Vagina (tissue), 2 donors: ENCODE results near the gene FAM53B. TPM values are rescaled to one million over a fixed set of nuclear protein-coding genes. Genes with fewer than 3 reads are reported as not detected.

ENCODE experiments used
- DNase-seq, 2 donors: peaks; one replicate each; pipeline ENCODE4 v3.0.0-alpha.2; 2017; ENCODE audit errors: extremely low spot score in 2 of 2
- H3K27ac ChIP-seq: fragments of 200-600 bp; sonication (generic); one replicate; pipeline ENCODE4 v1.5.1; 2019
- H3K27me3 ChIP-seq: fragments of 200-600 bp; sonication (generic); one replicate; pipeline ENCODE4 v1.5.1; 2019
- H3K36me3 ChIP-seq, 2 donors: fragments of 200-600 bp; sonication (generic); one replicate each; pipeline ENCODE4 v1.5.1; 2017 to 2019
- H3K4me1 ChIP-seq: fragments of 200-600 bp; sonication (generic); one replicate; pipeline ENCODE4 v1.5.1; 2019
- H3K4me3 ChIP-seq, 2 donors: fragments of 200-600 bp; sonication (generic); 1 replicate in 1 of 2; 2 replicates in 1 of 2; pipeline ENCODE4 v1.5.1; 2016 to 2019
- H3K9me3 ChIP-seq: fragments of 200-600 bp; sonication (generic); one replicate; pipeline ENCODE4 v1.5.1; 2019
- POLR2A ChIP-seq, 2 donors: fragments of 450-650 bp; IDR thresholded peaks; one replicate each; pipeline ENCODE4 v1.6.1; 2017; ENCODE audit warnings: antibody characterized with exemption in 2 of 2, mild to moderate bottlenecking in 2 of 2, moderate library complexity in 2 of 2
- POLR2AphosphoS5 ChIP-seq, 2 donors: sonication (generic); formaldehyde crosslinking; IDR thresholded peaks; one replicate each; pipeline ENCODE4 v1.9.0; 2017; ENCODE audit warnings: antibody characterized with exemption in 2 of 2, mild to moderate bottlenecking in 2 of 2, low read depth in 1 of 2; ENCODE audit not compliant: insufficient read depth in 1 of 2
- intact Hi-C: fragments of 100-400 bp; cut with DNase I; formaldehyde crosslinking; loops from one replicate; pipeline ENCODE4 v1.15.1; 2023
- total RNA-seq: library from RNA; depleted of rRNA; stranded (reverse); fragments of >200 nt; gene quantifications from one replicate; pipeline ENCODE4 v1.2.3, GENCODE V29; 2016
- TF ChIP-seq, protein P1 (sequence below), 3 experiments: fragments of 450-650 bp in 2 of 3; fragments of 200-600 bp in 1 of 3; sonication (generic) in 1 of 3; IDR thresholded peaks; one replicate each; pipeline ENCODE4 v1.5.1; 2017 to 2019; ENCODE audit warnings: antibody characterized with exemption in 3 of 3, mild to moderate bottlenecking in 2 of 3, moderate library complexity in 2 of 3

FAM53B gene
- total RNA-seq, 1 donor from 2014 or later: 35.1 TPM

DNA sequence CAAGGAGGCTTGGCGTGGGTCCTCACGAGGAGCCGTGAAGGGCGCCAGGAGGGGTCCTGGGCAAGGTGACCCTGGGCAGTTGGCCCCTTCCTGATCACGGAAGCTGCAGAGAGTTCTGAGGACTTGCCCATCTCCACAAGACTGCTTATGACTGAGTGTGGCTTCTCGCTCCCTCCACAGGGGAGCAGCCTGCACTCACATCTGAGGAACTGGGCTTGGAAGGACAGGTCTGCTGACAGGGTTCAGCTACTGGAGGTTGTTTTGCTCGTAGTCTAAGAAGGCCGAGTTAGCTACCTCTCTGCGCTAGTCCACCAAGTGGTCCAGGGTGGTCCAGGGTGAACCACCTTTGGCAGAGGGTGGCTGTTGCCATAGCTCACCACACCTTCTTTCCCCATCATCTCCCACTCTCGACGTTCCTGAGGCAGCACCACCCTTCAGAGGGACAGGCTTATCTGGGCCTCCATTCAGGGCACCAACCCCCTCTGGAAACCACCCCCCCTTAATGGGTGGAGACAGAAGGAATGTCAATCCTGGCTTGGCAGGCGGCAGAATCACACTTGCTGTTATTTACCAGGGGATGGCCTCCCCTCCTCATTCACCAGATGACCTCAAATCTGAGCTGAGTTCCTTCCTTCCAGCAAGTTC, 38.2 kb downstream of the FAM53B start:
- DNase-seq: no peak
- TF ChIP-seq POLR2A (IDR thresholded peaks at IDR 0.05): no peak
- TF ChIP-seq POLR2AphosphoS5 (IDR thresholded peaks at IDR 0.05; ENCODE audit: insufficient read depth in 1 of 2, low read depth in 1 of 2): no peak
- TF ChIP-seq, protein P1, sequence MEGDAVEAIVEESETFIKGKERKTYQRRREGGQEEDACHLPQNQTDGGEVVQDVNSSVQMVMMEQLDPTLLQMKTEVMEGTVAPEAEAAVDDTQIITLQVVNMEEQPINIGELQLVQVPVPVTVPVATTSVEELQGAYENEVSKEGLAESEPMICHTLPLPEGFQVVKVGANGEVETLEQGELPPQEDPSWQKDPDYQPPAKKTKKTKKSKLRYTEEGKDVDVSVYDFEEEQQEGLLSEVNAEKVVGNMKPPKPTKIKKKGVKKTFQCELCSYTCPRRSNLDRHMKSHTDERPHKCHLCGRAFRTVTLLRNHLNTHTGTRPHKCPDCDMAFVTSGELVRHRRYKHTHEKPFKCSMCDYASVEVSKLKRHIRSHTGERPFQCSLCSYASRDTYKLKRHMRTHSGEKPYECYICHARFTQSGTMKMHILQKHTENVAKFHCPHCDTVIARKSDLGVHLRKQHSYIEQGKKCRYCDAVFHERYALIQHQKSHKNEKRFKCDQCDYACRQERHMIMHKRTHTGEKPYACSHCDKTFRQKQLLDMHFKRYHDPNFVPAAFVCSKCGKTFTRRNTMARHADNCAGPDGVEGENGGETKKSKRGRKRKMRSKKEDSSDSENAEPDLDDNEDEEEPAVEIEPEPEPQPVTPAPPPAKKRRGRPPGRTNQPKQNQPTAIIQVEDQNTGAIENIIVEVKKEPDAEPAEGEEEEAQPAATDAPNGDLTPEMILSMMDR (IDR thresholded peaks at IDR 0.05): no peak
- Histone ChIP-seq H3K36me3 (peaks cover 0 to 15% of the 10 kb centered on the region in 2 donors), H3K27ac (peak overlapping the region; percentile 81), H3K4me1 (peaks cover 100% of the 10 kb centered on the region), H3K27me3 (no peaks in the 10 kb centered on the region), H3K9me3 (no peaks in the 10 kb centered on the region), H3K4me3 (no peak overlapping the region)
- intact Hi-C loops: no loop called here

DNA sequence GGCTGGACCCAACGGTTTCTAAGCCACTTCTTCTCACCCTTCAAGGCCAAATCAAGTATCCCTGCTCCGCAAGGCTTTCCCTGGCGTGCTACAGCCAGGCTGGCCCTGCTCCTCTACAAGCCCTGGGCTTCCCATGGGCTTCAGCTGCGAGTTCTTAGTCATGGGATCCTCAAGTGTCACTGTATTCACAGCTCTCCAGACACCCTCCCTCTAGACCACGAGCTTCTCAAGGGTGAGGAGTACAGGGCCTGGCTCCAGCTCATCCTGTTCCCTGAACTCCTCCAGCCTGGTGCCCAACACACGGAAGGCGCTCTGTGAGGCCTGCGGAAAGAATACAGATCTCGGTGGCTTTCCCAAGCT, 38.8 kb downstream of the FAM53B start:
- TF ChIP-seq POLR2AphosphoS5 (IDR thresholded peaks at IDR 0.05; ENCODE audit: insufficient read depth in 1 of 2, low read depth in 1 of 2): peak in 1 of 2 donors; percentile 15
- TF ChIP-seq, protein P1 (IDR thresholded peaks at IDR 0.05): no peak
- Histone ChIP-seq H3K36me3 (peaks cover 0 to 15% of the 10 kb centered on the region in 2 donors), H3K4me1 (peaks cover 100% of the 10 kb centered on the region), H3K27ac (peak overlapping the region; percentile 81), H3K9me3 (no peaks in the 10 kb centered on the region), H3K4me3 (no peak overlapping the region), H3K27me3 (no peaks in the 10 kb centered on the region)
- DNase-seq: no peak
- intact Hi-C loops: no loop called here

DNA sequence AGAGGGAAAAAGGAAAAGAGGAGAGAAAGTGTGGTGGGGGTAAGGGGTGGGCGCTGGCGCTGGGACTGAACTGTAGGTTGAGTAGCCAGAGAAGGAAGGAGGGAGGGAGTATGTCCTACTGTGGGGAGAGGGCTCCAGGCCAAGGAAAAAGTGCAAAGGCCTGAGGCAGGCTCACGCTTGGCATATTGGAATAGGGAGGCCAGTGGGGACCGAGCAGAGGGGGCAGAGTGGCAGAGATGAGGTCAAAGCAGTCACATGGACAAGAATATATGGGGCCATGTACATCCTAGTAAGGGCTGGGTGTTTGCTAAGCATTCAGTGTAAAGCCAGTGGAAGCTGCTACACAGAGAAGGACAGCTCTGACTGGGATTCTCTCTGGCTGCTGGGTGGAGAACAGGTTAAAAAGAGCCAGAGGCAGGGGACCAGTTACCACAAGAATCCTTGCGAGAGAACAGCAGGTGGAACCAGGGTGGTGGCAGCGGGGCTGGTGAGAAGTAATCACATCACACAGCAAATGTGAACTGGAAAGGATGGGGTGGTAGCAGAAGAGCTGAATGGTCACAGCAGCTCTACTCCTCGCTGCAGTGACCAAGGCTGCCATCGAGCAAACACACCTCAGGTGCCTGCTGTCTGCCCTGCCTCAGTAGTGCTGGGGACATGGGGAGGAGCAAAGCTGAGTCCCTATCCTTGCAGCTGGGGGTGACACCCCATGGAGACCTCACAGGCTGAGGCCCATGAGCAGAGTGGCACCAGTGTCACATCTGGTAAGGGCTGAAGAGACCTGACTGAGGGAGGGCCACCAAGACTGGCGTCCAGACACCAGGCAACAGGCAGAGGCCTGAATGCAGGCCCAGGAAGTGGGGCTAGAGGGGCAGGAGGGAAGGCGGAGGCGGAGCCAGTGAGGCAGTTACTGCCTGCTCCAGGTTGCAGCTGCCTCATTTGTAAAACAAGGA, 39.5 kb downstream of the FAM53B start:
- H3K4me3 ChIP-seq: no peak overlapping the region
- intact Hi-C loops: loop anchor here (5.0 kb wide), 1 partner anchor 38 kb away; the partner anchor contains the start of gene FAM53B

DNA sequence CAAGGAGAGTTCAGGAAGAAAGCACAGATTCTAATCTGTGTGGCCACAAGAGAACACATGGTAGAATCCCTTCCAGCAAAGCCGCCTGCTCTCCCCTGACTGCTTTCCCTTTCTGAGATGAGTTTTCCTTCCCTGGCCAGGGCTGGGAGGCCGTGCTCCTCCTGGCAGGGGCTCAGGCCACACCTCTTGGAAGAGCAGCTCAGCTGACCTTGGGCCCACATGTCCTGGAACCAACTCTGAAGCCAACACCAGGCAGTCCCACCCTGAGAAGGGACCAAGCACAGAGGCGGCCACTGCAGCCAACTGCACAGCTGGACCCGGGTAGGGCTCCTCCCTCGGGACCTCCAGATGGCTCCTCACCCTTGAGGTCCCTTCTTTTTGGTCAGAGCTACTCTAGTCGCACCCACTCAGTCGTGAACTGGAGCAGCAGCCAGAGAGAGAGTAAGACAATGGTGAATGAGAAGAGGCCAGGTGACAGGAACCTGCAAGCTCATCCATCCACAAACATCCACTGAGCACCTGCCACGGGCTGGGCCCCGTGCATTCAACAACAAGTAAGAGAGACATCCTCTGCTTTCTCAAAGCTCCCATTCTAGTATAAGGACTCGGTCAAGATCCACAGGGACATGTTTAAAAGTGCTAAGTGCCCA, 40.3 kb downstream of the FAM53B start:
- Histone ChIP-seq H3K9me3 (no peaks in the 10 kb centered on the region), H3K27me3 (no peaks in the 10 kb centered on the region), H3K4me3 (no peak overlapping the region), H3K36me3 (peaks cover 0 to 15% of the 10 kb centered on the region in 2 donors), H3K27ac (peak overlapping the region; percentile 81), H3K4me1 (peaks cover 99% of the 10 kb centered on the region)
- intact Hi-C loops: loop anchor here (5.0 kb wide), 1 partner anchor 38 kb away; the partner anchor contains the start of gene FAM53B
- peak; percentile 55 to 57 for TF ChIP-seq POLR2AphosphoS5 (IDR thresholded peaks at IDR 0.05; ENCODE audit: insufficient read depth in 1 of 2, low read depth in 1 of 2)
- TF ChIP-seq, protein P1 (IDR thresholded peaks at IDR 0.05): no peak
- no peak for DNase-seq

More for the DNA sequence above, 39.5 kb downstream of the FAM53B start:
- Histone ChIP-seq H3K4me1 (peaks cover 100% of the 10 kb centered on the region), H3K27me3 (no peaks in the 10 kb centered on the region), H3K27ac (peak overlapping the region; percentile 81), H3K9me3 (no peaks in the 10 kb centered on the region), H3K36me3 (peaks cover 0 to 15% of the 10 kb centered on the region in 2 donors)
- DNase-seq: no peak
- no peak for TF ChIP-seq POLR2AphosphoS5 (IDR thresholded peaks at IDR 0.05; ENCODE audit: insufficient read depth in 1 of 2, low read depth in 1 of 2)
- no peak for TF ChIP-seq POLR2A (IDR thresholded peaks at IDR 0.05)
- TF ChIP-seq, protein P1 (IDR thresholded peaks at IDR 0.05): no peak
